Mesenteric fat pad (tissue), 1 donor: ENCODE measurements around the gene SETD2. TPM values are rescaled to one million over a fixed set of nuclear protein-coding genes. Genes with fewer than 3 reads are reported as not detected.
"Not testable (repeated sequence)": the region's sequence is repeated elsewhere in the genome, so short reads cannot be mapped to it uniquely, and the experiment has no call there.

Experiments used
- DNase-seq: peaks from one replicate; pipeline ENCODE4 v3.0.0-alpha.2; 2020; ENCODE audit warnings: low spot score
- total RNA-seq: library from RNA; stranded (reverse); fragmentation: NEBNext Ultra II Directional; extraction: Animal tissue kit (Norgen Biotek cat#: 25700); gene quantifications from one replicate; pipeline ENCODE4 v1.2.1, GENCODE V29; 2021
- donor health status: DM: yes; HTN: yes; CAD: no.

Gene SETD2
- total RNA-seq, 1 donor from 2014 or later: 46.6 TPM

DNA sequence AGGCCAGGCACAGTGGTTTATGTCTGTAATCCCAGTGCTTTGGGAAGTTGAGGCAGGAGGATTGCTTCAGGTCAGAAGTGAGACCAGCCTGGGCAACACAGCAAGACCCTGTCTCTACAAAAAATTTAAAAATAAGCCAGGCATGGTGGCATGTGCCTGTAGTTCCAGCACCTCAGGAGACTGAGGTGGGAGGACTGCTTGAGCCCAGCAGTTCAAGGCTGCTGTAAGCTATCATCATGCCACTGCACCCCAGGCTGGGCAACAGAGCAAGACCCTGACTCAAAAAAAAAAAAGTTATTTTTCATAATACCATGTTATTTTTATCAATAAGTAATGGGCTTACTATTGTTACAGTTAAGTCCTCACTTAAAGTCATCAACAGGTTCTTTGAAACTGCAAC, 59.7 kb downstream of the SETD2 start:
- no peak for DNase-seq

GRCh38 chr3:47103619-47104018, 60.3 kb downstream of the SETD2 start:
- no peak for DNase-seq

DNA sequence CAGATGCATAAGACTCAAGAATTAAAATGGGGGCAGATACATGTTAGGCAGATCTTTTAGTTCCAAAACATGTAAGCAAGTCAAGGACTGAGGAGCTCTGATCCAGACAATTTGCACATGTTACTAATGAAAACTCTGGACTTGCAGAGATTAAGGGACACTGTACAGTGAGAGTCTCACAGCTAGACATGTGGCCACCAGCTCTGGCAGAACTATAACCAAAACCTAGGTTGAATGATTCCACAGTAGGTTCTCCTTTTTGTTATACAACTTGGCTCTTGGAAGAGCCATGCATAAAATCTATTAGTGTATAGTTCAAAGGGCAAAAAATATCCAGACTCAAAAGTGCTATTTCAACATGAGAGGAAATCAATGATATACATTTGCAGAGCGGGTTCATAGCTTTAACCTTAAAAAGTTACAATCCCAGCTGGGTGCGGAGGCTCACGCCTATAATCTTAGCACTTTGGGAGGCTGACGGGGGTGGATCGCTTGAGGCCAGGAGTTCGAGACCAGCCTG, 61.8 kb downstream of the SETD2 start:
- no peak for DNase-seq

DNA sequence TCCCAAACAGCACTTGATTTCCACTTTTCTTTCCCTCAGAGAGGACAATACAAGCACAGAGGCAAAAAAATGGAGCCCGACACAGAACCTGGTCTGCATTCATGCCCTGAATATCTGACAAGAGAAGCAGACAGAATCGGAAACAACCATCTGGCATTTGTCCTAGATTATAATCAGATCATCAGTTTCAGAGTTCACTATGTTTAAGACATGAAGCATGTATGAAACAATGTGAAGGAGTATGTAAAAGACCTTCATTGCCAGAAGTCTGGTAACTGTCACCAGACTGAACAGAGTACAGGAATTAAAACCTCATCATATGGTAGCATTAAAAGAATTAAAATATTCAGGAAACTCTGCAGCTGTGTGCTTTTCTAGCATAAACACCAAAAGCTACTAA, 65.0 kb downstream of the SETD2 start:
- no peak for DNase-seq

DNA sequence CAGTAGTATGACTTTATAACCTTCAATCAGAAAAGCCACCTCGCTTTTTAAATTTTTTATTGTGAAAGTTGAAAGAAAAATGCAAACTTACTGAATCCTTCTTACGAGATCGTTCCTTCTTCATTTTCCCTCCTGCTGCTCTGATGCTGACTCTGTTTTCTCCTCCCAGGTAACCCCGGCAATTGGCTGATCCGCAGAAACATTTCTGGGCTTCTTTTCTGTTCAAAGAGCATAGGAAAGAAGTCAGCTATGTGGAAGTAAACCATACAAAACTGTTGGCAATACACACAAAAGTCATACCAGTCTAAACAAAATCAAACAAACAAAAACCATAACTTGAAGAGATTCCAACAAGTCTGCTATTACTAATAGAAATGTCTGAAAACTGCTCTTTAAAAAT, 66.0 kb downstream of the SETD2 start:
- no peak for DNase-seq

DNA sequence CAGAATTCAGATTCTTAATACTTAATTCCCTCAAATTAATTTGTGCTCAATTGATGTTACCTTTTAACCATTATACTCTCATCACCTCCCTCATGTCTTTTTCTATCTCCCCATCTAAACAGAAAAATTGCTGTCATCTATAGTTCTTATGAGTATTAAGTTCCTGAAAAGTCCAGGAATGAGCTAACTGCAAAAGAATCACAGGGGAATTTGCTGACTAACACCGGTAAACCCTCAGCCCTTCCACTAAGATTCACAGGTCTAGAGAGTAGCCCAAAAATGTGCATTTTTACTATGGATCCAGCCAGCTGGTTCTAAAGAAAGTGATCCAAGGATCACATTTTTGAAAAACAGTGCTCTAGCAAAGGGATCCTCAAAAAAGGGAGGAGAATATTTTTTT, 67.0 kb downstream of the SETD2 start:
- DNase-seq: no peak

DNA sequence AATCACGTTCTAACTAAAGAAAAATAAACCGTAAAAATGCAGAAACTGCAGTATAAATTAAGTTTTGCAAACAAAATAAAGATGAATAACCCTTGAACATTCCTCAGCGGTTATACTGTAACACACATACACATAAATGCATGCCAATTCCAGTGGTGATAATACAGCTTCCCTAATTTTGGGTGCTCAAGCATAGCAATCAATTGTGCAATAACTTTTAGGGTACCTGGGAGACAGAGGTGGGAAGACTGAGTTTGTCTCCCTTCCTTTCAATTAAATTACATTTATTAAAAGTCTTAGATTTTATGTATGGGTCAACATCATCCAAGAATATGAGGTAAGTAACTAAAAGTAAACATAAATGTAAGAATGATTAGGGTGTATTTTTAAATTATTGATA, 71.8 kb downstream of the SETD2 start:
- no peak for DNase-seq

DNA sequence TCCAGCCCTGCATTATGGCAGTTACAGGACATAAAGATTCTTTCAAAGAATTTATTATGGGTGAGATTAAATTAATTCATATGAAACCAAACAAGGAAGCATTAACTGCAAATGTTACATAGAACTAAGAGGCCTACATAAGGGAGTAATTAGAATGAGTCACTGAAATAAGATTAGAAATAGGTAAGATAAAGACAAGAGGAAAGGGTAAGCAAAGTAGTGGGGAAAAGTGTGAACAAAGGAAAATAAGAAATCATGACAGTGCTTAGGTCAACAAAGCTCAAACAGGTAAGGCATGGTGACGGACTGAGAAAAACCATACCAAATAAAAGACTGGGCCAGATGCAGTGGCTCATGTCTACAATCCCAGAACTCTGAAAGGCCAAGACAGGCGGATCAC, 74.3 kb downstream of the SETD2 start:
- no peak for DNase-seq

DNA sequence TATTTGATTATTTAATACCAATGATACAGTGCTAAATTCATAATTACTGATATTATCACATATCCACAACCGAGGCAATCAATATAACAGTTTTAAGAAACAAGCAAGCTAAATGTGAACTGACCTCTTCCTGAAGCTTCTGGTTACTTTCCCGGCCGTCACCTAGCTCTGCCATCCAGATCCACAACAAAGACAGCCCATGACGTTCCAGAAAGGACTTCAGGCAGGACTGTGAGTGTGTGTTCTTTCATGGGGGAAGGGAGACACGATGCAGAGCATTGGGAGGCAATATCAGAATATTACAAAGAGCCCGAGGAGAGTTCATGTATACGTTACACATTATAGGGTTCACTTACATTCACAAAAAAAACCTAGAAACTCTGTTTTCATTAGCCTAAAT, 77.8 kb downstream of the SETD2 start:
- no peak for DNase-seq

DNA sequence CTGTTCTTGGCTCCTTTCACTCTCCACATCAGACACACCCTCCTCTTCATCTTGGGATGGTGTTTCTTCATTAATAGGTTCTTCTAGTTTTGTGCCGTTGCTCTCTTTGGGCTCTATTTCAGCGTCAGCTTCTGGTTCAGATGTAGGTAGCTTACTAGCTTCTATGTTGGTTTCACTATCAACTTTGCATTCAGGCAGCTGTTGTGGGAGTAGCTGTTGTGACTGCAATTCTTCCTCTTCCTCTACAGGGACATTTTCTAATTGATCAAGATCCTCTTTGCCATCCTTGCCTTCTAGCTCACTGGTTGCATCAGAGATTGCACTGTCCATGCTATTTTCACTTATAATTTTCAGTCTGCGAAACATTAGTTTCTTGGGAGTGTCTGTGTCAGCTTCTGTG, 80.1 kb downstream of the SETD2 start:
- DNase-seq: no peak

- DNase-seq: no peak
These were observed 81.4 kb downstream of the SETD2 start for GRCh38 chr3:47082519-47082918.

DNA sequence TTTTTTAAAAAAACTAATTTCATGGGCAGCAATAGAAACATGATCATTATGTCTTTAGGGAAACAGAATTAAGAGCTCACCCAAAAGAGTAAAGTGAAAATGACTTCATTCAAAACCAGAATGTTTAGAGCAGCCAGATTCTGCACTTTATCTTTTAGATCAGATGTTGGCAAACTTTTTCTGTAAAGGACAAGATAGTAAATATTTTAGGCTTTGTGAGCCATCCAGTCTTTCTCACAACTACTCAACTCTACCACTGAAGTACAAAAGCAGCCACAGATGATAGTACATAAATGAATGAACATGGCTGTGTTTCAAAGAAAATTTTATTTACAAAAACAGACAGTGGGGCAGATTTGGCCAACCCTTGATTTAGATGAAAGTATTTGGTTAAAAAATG, 84.5 kb downstream of the SETD2 start:
- DNase-seq: no peak

DNA sequence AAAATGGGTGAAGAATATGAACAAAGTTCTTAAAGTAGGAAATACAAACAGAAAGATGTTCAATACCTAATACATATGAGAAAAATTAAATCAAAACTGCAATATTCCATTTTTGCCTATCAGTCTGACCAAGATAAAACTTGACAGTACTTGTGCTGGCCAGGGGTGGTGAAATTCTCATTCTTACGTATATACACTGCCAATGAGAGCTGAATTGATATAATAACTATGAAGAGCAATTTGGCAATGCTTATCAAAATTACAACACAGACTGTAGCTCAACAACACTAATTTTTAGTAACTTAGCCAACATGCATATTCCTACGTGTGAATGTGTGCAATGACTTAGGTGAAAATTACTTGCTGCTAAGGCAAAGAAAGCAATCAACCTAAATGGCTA, 90.2 kb downstream of the SETD2 start:
- DNase-seq: no peak

- DNase-seq: no peak
These were observed 93.1 kb downstream of the SETD2 start for GRCh38 chr3:47070770-47071169.

- DNase-seq: not testable (repeated sequence)
These were observed 97.7 kb downstream of the SETD2 start for GRCh38 chr3:47066259-47066658.

DNA sequence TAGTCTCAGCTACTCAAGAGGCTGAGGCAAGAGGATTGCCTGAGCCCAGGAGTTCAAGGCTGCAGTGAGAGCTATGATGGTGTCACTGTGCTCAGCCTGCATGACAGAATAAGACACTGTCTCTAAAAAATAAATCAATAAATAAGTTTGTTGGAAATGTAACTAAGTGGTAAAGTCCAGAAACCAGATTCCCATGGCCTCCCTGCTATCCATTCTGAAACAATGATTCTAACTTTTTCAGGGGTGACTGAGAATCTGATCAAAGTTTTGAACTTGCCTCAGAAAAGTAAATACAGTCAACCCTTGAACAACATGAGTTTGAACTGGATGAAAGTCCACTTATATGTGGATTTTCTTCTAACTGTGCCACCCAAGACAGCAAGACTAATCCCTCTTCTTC, 98.2 kb downstream of the SETD2 start:
- DNase-seq: no peak

- DNase-seq: no peak
These were observed 98.9 kb downstream of the SETD2 start for GRCh38 chr3:47065058-47065457.

DNA sequence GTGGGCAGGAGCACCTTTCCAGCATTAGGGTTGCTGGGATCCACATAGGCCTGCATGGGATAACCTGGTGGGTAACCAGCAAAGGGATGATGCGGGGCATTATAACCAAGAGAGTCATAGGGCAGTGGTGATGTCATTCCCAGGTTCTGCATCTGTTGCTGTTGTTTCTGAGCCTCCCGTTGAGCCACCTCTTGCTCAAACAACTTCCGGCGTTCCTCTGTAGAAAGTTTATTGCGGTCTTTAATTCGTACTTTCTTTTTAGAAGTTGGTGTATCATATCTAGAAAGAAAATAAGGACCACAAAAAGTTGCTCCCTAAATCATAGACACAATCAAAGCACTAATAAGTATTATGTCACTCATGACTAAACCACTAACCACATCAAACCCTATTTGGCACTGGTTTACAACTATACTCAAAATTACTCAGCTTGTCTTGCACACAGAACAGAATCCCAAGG, 106.7 kb downstream of the SETD2 start:
- no peak for DNase-seq

- DNase-seq: no peak
These were observed 107.2 kb downstream of the SETD2 start for GRCh38 chr3:47056705-47057104.

DNA sequence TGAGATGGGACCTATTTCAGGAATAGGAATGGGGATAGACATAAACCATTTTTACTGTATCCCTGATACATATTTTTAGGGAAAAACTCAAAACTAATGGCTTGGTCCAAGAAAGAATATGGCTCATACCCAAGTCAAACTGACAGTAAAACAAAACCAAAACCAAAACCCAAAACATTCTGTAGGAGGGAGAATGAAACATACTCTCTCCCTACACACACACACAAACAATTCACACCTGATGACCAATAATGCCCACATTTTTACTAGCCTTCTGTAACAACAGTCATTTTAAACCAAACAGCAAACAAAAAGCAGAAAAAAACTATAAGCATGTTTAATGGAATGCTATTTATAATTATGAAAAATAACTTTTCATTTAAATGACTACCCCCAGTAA, 109.5 kb downstream of the SETD2 start:
- DNase-seq: no peak

- DNase-seq: no peak
These were observed 116.2 kb downstream of the SETD2 start for GRCh38 chr3:47047673-47048072.

GRCh38 chr3:47047069-47047468, 116.8 kb downstream of the SETD2 start:
- DNase-seq: no peak

DNA sequence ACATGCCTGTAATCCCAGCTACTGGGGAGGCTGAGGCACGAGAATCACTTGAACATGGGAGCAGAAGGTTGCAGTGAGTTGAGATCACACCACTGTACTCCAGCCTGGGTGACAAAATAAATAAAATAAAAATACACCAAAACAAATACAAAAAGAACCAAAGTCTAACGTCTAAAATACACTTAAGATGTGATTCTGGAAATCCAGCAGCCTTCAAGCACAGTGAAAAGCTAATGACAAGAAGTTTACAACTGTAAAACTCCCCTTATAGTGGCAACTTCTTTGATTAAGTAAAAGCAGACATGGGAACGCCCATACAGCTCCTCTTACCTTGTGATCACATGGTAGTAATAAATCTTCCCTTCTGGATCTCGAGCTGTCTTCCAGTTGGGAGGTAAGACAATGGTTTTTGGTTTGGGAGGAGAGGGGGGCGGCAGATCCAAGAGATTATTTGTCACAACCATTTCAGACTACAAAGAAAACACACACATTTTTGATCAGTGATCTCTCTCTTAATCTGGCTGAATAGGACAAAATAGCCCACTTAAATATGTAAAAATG, 121.6 kb downstream of the SETD2 start:
- DNase-seq: no peak

GRCh38 chr3:47041114-47041513, 122.8 kb downstream of the SETD2 start:
- no peak for DNase-seq
